EH (cell line): ENCODE measurements around the gene TH.

Experiments
- DNase-seq: peaks from one replicate; pipeline ENCODE4 v3.0.0-alpha.2; 2015; ENCODE audit warnings: low read depth

The TH gene

GRCh38 chr11:2208691-2209369, 37.2 kb upstream of the TH start:
- DNase-seq, result no peak

DNA sequence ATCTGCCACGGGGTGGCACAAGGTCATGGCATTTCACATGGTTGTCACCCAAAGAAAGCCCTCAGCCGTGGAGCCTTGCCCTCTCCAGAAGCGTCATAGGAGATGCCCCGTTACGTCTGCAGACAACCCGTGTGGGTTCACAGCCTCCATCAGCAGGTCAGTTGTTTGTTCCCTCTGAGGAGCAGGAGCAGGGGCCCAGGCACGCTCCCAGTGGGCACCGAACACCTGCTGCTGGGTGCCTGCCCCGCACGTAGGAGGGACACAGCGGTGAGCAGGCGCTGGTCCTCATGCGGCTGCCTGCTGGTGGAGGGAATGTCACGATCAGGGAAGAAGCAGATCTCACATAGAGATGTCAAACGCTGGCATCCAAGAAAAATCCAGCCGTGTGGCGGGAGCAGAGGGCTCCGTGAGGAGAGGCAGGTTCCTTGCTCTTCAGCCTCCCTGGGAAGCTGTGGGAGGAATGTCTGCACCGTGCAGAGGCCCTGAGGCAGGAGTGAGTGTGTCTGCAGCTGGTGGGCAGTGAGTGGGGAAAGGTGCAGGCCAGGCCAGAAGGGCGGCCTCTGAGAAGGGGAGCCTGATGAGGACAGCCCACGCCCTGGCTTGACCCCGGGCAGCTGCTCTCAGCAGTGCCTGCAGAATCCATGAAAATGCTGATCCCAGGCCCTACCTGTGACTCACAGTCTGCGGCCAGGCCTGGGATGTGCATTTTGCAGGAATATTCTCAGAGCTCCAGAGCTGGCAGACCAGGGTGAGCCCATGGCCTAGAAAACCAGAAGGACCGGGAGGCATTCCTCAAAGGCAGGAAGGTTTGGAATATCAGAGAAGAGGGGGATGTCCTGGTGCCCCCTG, 36.4 kb upstream of the TH start:
- no peak for DNase-seq

- DNase-seq, result no peak
Measured at GRCh38 chr11:2207212-2207611, 35.6 kb upstream of the TH start.

DNA sequence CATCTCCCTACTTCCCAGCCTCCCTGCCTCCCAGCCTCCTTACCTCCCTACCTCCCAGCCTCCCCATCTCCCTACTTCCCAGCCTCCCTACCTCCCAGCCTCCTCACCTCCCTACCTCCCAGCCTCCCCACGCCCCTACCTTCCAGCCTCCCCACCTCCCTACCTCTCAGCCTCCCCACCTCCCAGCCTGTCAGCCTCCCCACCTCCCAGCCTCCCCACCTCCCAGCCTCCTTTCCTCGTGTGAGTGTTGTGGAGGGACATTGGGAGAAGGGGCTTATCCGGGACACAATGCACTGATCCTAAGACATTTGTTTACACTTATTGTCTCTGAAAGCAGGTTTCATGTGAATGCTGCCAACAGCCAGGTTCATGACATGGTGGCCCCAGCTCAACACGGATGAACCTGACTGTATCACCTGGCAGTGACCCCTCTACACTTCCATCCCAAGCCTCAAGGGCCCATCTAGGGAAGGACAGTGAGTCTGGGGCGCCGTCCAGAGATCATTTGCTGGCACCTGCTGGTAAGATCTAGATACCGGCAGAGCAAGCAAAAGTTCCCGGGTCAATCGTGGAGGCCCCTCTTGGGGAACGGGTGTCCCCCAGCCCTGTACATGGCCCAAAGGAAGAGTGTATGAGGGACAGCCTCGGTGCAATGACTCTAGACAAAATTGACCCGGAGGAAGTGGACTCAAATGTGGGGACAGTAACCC, 34.5 kb upstream of the TH start:
- no peak for DNase-seq

DNA sequence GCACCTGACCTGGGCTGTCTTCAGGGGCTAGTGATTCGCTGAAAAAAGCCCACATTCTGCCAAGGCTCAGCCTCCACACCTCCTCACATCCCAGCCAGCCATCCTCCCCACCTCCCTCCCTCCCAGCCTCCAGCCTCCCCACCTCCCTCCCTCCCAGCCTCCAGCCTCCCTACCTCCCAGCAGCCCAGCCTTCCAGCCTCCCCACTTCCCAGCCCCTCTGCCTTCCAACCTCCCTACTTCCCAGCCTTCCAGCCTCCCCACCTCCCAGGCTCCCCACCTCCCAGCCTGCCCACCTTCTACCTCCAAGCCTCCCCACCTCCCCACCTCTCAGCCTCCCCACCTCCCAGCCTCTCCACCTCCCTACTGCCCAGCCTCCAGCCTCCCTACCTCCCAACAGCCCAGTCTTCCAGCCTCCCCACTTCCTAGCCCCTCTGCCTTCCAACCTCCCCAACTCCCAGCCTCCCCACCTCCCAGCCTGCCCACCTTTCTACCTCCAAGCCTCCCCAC, 33.7 kb upstream of the TH start:
- no peak for DNase-seq

- no peak for DNase-seq
Measured at GRCh38 chr11:2204361-2205213, 33.0 kb upstream of the TH start.

- no peak for DNase-seq
Measured at GRCh38 chr11:2203440-2204259, 32.0 kb upstream of the TH start.

DNA sequence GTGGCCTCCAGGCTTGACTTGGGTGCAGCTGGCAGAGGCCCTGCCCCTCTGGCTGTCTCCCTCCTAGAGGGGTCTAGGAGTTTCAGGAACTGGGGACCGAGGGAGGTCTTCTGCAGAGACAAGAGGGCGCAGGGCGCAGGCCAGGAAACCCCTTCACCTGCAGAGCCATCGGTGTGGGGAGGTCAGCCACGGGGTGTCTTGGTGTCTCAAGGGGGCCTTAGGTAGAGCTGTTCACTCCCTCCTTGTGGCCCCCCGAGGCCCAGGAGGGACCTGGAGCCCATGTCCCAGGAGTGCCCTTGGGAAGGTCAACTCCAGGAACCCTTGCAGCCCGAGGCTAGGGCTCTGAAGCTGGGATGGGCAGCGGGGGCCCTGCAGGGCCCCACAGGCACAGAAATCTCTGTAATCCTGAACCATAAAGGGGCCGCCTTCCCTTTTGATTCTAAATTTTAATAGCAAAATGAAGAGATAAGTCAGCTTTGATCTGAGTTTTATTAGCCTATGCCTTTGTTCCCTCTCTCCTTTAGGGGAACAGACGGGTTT, 31.4 kb upstream of the TH start:
- no peak for DNase-seq

DNA sequence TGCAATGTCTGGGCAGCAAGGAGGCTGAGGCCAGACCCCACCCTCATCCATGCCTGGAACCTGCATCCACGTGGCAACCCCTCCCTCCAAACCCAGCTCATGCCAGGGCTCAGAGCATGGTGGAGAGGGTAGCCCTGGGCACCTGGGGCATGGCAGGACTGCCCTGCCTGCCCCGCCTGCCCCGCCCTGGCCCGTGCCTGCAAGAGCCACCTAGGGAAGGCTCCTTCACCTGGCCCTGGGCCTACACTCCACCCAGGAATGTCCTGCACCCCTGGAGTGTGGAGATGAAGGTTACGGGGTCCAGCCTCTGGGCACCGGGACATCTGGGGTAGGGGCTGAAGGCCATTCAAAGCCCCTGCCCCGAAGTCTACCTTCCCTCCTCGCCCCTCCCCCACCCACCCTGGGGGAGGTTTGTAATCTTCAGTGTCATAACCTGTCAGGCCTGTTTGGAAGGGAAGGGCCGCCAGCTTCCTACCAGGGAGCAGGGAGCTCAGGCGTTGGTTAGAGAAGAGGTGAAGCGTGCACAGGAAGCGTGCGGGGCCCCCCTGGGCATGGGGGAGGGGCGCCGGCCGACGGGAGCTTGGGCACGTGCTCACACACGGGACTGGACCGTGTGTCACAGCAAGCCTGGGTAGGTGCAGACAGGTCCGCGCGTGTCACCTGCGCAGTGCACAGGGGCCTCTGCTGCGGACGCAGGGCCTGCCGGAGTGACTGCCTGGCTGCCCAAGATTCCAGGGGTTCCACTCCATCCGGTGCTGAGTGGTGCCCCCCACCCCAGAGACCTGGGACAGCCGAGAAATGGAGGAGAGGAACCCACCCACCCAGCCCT, 30.7 kb upstream of the TH start:
- DNase-seq, result no peak

DNA sequence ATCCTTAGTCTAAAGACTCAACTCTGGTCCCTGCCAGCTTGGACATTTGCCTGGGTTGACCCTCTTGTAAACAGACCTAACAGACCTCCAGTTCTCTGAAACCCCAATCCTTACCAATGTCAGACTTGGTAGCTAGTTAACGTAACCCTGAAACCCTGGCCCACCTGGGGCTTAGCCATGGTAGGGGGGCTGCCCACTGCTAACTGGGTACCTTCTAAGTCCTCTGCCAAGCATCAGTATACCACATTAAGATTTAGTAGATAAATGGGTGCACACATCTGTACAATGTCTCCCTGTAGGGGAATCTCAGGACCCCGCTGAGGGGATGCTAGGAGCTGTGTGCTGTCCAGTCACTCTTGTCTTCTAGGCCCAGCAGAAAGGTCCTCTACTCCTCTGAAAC, 29.9 kb upstream of the TH start:
- no peak for DNase-seq

DNA sequence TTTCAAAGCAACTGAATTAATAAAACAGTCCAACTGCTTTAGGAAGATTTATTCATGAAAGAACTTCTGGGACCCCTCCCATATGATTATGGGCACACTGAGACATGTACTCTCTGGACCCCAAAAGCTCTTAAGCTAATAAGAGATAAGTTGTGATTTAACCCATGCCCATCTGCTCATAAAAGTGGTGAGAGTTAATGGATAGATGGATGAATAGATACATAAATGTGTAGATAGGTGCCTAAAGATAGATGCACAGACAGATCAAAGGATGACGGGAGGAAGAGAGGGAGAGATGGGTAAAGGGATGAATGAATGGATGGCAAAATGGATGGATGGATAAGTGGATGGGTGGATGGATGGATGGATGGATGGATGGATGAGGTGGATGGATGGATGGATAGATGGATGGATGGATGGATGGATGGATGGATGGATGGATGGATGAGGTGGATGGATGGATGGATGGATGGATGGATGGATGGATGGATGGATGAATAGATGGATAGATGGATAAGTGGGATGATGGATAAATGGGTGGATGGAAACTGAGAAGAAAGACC, 29.4 kb upstream of the TH start:
- DNase-seq, result no peak

DNA sequence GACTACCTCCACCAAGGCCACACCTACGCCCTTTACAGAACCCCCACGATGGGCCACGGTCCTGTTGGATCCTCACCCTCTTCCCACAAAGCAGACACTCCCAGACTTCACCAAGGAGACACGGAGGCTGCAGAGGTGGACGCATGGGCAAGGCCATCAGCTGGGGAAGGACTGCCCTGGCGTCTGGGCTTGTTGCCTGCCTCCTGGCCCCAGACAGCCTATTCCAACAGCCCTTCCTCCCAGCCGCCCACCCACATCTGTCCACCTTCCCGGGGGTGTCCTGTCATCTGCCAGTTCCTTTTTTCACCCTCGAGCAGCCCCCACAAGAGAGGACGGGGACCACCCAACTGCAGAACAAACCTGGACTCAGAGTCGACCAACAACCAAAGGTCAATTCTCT, 28.9 kb upstream of the TH start:
- no peak for DNase-seq

DNA sequence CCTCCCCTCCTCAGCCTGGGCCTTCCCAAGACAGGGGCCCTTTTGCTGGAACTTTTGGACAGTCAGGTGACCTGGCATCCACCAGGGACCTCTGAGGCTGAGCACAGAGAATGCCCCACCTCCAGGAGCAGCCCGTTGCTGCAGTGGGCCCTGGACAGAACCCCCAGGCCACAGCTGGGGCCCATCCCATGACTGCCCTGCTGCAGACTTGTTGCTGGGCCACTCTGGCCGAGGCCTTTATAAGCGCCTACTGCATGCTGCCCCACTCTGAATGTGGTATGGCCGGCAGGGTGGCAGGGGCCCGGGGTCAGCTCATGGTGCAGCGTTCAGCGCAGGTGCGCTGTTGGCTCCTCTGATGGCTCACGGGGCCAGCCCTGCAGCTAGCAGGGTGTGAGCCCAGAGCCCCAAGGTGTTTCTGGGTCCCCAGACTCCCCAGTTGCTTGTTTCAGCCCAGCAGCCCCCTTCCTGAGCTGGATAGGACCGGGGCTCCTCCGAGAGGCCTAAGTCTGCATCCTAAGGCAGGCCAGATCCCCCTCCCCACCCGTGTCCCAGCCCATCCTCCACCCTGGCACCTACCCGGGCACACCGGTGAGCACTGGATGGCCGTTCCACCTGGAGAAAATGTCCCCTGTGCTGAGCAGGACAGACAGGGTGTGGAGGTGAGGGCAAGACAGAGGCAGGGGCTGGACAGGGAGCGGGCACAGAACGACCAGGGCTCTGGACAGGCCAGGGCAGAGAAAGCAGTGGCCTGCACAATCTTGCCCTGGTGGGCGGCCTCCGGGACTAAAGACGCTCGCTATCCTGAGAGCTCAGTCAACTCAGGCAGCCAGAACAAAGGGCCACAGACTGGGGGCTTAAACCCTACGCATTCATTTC, 28.1 kb upstream of the TH start:
- no peak for DNase-seq

DNA sequence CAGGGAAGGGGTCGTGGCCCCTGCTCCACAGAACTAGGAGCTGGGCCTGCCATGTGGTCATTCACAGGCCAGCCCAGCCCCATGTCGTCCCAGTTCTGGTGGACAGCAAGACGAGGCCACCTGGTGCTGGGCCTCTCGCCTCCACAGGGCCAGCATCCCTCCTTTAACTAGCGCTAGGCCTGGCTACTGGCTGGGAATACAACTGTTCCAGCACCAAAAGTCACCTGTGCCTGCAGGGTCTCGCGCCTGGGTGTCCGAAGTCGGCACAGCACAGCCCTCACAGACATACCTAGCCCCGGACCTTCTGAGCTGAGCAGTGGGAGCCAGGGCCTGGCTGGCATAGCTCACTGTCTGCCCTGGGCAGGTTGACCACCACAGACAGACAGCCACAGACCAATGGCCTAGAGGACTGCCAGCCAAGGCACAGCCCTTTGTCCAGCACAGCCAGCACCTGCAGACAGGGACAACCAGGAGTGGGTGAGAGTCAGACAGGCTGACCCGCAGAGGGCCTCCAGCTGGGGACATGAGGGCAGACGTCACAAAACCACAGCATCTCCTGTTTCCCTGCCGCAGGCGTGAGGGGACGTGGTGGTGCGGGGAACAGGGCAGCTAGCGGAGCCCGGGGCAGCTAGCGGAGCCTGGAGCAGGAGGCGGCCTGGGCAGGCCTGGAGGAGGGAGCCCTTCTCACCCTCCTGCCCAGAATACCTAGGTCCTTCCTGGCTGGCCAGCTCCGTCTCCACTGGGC, 27.2 kb upstream of the TH start:
- DNase-seq, result no peak

DNA sequence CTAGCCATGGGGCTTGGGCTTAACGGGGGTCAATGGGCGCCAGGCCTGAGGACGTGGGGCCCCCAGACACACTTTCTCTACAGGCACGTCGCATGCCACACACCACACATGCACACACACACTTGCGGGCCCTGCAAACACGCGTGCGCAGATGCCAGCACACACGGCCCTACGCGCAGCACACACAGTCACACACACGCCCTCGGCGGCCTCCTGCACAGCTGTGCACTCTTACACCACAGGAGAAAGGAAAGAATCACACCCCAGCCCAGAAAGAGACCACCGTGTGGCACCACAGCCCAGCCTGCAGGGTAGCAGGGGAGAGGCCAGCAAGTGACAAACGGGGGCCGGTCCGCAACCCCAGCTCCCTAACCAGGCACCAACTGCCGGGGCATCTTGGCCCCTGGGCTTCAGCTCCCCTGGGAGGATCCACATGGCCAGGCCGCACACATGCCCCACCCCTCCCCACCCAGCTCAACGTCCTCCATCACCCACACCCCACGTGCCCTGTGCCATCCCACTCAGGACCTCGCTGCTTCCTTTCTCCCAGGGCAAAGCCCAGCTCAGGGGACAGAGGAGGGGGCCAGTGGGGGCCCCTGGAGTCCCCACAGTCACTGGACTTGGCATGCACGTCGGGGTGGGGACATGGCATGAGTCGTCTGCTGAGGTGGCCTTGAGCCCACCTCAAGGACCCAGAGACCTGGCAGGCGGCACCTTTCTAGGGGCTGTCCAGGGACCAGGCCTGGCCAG, 26.3 kb upstream of the TH start:
- DNase-seq, result no peak

DNA sequence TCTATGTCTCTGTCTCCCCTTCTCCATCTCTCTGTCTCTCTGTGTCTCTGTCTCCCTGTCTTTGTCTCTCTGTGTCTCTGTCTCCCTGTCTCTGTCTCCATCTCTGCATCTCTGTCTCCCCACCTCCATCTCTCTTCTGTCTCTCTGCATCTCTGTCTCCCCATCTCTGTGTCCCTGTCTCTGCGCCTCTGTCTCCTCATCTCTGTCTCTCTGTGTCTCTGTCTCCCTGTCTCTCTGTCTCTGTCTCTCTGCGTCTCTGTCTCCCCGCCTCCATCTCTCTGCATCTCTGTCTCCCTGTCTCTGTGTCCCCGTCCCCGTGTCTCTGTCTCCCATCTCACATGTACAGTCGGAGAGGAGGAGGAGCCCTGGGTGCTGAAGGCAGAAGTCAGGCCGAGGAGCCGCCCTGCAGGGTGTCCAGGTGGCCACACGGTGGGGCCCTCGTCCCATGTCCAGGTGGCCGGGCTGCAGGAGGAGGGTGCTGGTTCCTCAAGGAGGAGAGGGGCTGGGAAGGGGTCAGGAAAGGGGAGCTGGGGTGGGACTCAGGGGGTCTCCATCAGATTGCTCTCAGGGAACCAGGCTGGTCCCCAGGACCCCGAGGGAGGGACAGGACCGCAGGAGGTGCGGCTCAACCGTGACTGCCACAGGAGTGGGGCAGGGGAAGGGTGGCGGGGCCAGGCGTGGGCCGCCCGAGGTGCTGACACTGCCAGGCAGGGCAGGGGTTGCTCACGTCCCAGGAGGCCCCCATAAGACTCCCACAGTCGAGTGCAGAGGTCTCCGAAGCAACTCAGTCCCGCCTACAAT, 25.6 kb upstream of the TH start:
- DNase-seq, result peak; percentile 65
